Chondrocyte (in vitro differentiated cells): ENCODE data around the gene DMD. TPM values are rescaled to one million over a fixed set of nuclear protein-coding genes. Genes with fewer than 3 reads are reported as not detected.
"Not testable (repeated sequence)": the region's sequence is repeated elsewhere in the genome, so short reads cannot be mapped to it uniquely, and the experiment has no call there.

Experiments
- DNase-seq: peaks from one replicate; pipeline ENCODE4 v3.0.0; 2021; ENCODE audit warnings: mixed read lengths, low spot score
- H3K27ac Mint-ChIP-seq: one replicate; pipeline ENCODE4 v1.8.0; 2021; ENCODE audit warnings: mild to moderate bottlenecking, moderate library complexity, mixed read lengths; ENCODE audit not compliant: unreplicated experiment
- H3K27me3 Mint-ChIP-seq: 2 replicates; pipeline ENCODE4 v1.8.0; 2021; ENCODE audit warnings: low read depth, mixed read lengths
- H3K36me3 Mint-ChIP-seq: 2 replicates; pipeline ENCODE4 v1.8.0; 2021; ENCODE audit warnings: low read depth, mixed read lengths
- H3K4me1 Mint-ChIP-seq: 2 replicates; pipeline ENCODE4 v1.8.0; 2021; ENCODE audit warnings: low read depth, mild to moderate bottlenecking, mixed read lengths
- H3K4me3 Mint-ChIP-seq: one replicate; pipeline ENCODE4 v1.8.0; 2021; ENCODE audit warnings: mild to moderate bottlenecking, moderate library complexity, mixed read lengths; ENCODE audit not compliant: unreplicated experiment
- H3K9me3 Mint-ChIP-seq: 2 replicates; pipeline ENCODE4 v1.8.0; 2021; ENCODE audit warnings: low read depth, mixed read lengths
- CTCF ChIP-seq: fragments of 200-600 bp; sonication (generic); IDR thresholded peaks from 2 replicates; pipeline ENCODE4 v1.5.0; 2021; ENCODE audit warnings: antibody characterized with exemption, mild to moderate bottlenecking, moderate library complexity
- total RNA-seq: library from RNA; stranded (reverse); gene quantifications from 3 replicates; pipeline ENCODE4 v1.2.1, GENCODE V29; 2021

Gene DMD
- total RNA-seq, 1 donor from 2014 or later = 201 TPM

DNA sequence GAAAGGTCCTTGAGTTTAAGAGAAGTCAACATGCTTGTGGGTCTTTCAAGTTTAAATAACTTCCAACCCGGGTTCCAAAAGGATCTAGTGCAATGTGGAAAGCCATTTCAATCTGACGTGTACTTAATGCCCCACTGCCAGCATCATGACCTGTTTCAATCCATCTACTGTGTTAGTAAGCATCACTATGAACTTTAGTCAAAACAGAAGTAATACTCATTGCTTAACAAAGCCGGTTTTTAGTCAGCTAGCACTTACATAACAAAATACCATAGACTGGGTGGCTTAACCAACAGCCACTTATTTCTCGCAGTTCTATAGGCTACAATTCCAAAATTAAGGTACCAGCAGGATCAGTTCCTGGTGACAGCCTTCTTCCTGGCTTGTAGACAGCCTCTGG lies 677.5 kb downstream of the DMD start:
- no peak overlapping the region for H3K27ac Mint-ChIP-seq
- peaks cover 12% of the 10 kb centered on the region for H3K4me1 Mint-ChIP-seq
- no peak for DNase-seq
- H3K4me3 Mint-ChIP-seq = no peak overlapping the region
- no peaks in the 10 kb centered on the region for H3K9me3 Mint-ChIP-seq
- TF ChIP-seq CTCF = no peak
- peaks cover 5% of the 10 kb centered on the region for H3K36me3 Mint-ChIP-seq
- H3K27me3 Mint-ChIP-seq = no peaks in the 10 kb centered on the region

DNA sequence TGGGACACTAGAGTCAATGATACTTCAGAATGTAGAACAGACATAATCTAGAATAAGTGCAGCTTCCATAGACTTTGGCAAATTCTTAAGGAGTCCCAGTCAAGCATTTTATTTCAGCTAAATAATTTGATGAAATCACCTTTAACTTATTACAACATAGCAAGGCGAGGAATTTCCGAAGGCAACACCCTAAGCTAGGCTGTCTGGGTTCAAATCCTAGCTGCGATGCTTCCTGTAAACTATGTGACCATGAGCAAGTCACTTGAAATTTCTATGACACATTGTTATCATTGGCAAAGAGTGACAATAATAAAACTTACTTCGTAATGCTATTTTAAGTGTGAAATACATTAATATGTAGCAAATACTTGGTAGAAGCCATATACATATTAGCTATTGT lies 679.1 kb downstream of the DMD start:
- no peak overlapping the region for H3K4me3 Mint-ChIP-seq
- H3K9me3 Mint-ChIP-seq = no peaks in the 10 kb centered on the region
- H3K27me3 Mint-ChIP-seq = no peaks in the 10 kb centered on the region
- DNase-seq = no peak
- peaks cover 5% of the 10 kb centered on the region for H3K36me3 Mint-ChIP-seq
- H3K27ac Mint-ChIP-seq = no peak overlapping the region
- H3K4me1 Mint-ChIP-seq = peaks cover 12% of the 10 kb centered on the region
- TF ChIP-seq CTCF = no peak

DNA sequence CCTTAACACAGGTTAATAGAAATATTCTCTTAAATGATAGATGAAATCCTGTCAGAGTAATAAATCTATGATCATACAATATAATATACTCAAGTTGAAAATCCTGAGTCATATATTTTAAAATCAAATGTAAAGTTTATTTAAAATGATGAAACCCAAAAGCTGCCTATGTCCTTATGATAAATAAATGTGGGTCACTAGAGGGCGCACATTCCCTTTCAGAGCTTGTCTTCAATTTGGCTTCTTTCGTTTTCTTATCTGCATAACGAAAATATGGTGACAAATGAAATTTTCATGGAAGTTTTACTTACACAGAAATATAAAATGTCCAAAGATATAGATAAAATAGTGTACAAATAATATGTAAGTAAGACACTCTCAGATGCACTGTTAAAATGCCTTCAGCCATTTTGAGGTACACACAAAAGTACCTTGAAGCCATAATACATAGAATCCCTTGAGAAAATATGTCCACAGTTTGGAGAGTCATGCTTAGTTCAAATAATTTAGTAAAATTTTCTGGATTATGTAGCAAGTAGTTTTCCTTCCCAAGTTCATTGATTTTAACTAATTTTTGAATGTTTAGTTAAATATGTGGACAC lies 680.4 kb downstream of the DMD start:
- Mint-ChIP-seq H3K4me1 (peaks cover 12% of the 10 kb centered on the region), H3K9me3 (no peaks in the 10 kb centered on the region), H3K27ac (no peak overlapping the region), H3K36me3 (peaks cover 2% of the 10 kb centered on the region), H3K4me3 (peak overlapping the region; percentile 56), H3K27me3 (no peaks in the 10 kb centered on the region)
- DNase-seq = no peak
- peak; percentile 99 for TF ChIP-seq CTCF

GRCh38 chrX:32528451-32528850 lies 682.9 kb downstream of the DMD start:
- not testable (repeated sequence) for H3K4me3 Mint-ChIP-seq, H3K27ac Mint-ChIP-seq, H3K27me3 Mint-ChIP-seq, H3K9me3 Mint-ChIP-seq, H3K36me3 Mint-ChIP-seq, DNase-seq
- peaks cover 12% of the 10 kb centered on the region for H3K4me1 Mint-ChIP-seq

DNA sequence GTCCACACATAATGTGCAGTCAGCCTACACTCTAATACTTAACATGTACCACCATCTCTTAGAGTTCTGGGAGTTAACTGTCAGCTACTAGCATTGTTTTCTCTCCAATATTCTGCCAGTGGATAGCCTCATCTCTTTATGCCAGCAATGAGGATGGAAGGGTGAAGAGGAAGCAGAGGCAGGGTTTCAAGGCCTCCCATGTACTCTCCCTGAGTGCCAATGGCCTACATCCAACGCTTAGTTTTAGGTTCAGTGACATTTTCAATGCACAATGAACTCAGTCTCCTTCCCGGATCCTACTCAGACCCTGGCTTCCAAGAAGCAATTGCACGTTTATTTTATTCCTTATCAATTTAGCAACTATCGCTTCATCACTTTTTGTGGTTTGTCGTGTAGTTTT lies 686.1 kb downstream of the DMD start:
- no peak for DNase-seq
- Mint-ChIP-seq H3K4me1 (no peaks in the 10 kb centered on the region), H3K36me3 (no peaks in the 10 kb centered on the region), H3K4me3 (no peak overlapping the region), H3K9me3 (peaks cover 3% of the 10 kb centered on the region), H3K27ac (no peak overlapping the region), H3K27me3 (no peaks in the 10 kb centered on the region)
- no peak for TF ChIP-seq CTCF

GRCh38 chrX:32524385-32524784 lies 687.0 kb downstream of the DMD start:
- DNase-seq = no peak
- H3K9me3 Mint-ChIP-seq = peaks cover 3% of the 10 kb centered on the region
- no peaks in the 10 kb centered on the region for H3K36me3 Mint-ChIP-seq
- no peak overlapping the region for H3K4me3 Mint-ChIP-seq
- H3K4me1 Mint-ChIP-seq = no peaks in the 10 kb centered on the region
- no peaks in the 10 kb centered on the region for H3K27me3 Mint-ChIP-seq
- no peak overlapping the region for H3K27ac Mint-ChIP-seq
- no peak for TF ChIP-seq CTCF
